SU-DHL-6 (cell line): ENCODE measurements around the gene GSK3B.

ENCODE experiments used
- H2AFZ ChIP-seq: fragments of 200-600 bp; sonication (generic); 2 replicates; pipeline ENCODE4 v1.6.1; 2014; ENCODE audit warnings: low read depth, mild to moderate bottlenecking, moderate library complexity, mixed read lengths, antibody characterized with exemption, low read length; ENCODE audit not compliant: severe bottlenecking
- H3F3A ChIP-seq: fragments of 200-600 bp; shearing (Covaris generic); 2 replicates; pipeline ENCODE4 v1.6.0; 2016; ENCODE audit warnings: antibody characterized with exemption, mild to moderate bottlenecking; ENCODE audit not compliant: insufficient read depth
- H3K27ac ChIP-seq: fragments of 200-600 bp; sonication (generic); 2 replicates; pipeline ENCODE4 v1.5.1; 2016; ENCODE audit warnings: low read depth, mild to moderate bottlenecking, low read length, moderate library complexity, mixed read lengths
- H3K27me3 ChIP-seq: fragments of 200-600 bp; sonication (generic), shearing (Covaris generic); 2 replicates; pipeline ENCODE4 v1.6.0; 2014; ENCODE audit warnings: mild to moderate bottlenecking, low read length
- H3K36me3 ChIP-seq: fragments of 200-600 bp; sonication (generic); 2 replicates; pipeline ENCODE4 v1.6.1; 2014; ENCODE audit warnings: mild to moderate bottlenecking, low read length, mixed read lengths
- H3K4me2 ChIP-seq: fragments of 300-600, 200-600 bp; shearing (Covaris generic), sonication (generic); 2 replicates; pipeline ENCODE4 v1.6.0; 2014; ENCODE audit warnings: low read length, low read depth, mild to moderate bottlenecking; ENCODE audit not compliant: poor library complexity, severe bottlenecking
- H3K4me3 ChIP-seq: fragments of 200-600 bp; sonication (generic); 2 replicates; pipeline ENCODE4 v1.5.1; 2014; ENCODE audit warnings: antibody characterized with exemption, low read length, mild to moderate bottlenecking, mixed read lengths; ENCODE audit not compliant: insufficient read depth, poor library complexity, severe bottlenecking
- H3K79me2 ChIP-seq: fragments of 200-600 bp; sonication (generic); 2 replicates; pipeline ENCODE4 v1.6.1; 2014; ENCODE audit warnings: mild to moderate bottlenecking, low read length, moderate library complexity; ENCODE audit not compliant: insufficient read depth
- H3K9ac ChIP-seq: fragments of 200-600 bp; sonication (generic); 2 replicates; pipeline ENCODE4 v1.7.0; 2014; ENCODE audit warnings: mild to moderate bottlenecking, low read length
- H3K9me2 ChIP-seq: fragments of 200-600 bp; sonication (generic); replicated peaks from 2 replicates; pipeline ENCODE4 v1.6.1; 2014; ENCODE audit warnings: low read length; ENCODE audit not compliant: insufficient read depth
- H3K9me3 ChIP-seq: fragments of 200-600 bp; sonication (generic); 2 replicates; pipeline ENCODE4 v1.6.1; 2014; ENCODE audit warnings: low read length, mixed read lengths; ENCODE audit not compliant: insufficient read depth
- H4K20me1 ChIP-seq: fragments of 200-600 bp; sonication (generic); 2 replicates; pipeline ENCODE4 v1.6.1; 2014; ENCODE audit warnings: low read depth, mild to moderate bottlenecking, antibody characterized with exemption, low read length, moderate library complexity, mixed read lengths
- CTCF ChIP-seq: fragments of 200-600 bp; sonication (generic); IDR thresholded peaks from one replicate; pipeline ENCODE4 v1.5.1; 2017; ENCODE audit warnings: antibody characterized with exemption, mild to moderate bottlenecking, low read length, moderate library complexity; ENCODE audit not compliant: insufficient read depth, poor library complexity, severe bottlenecking
- EZH2phosphoT487 ChIP-seq: fragments of 200-600 bp; sonication (generic), shearing (Covaris generic); conservative IDR thresholded peaks from 2 replicates; pipeline ENCODE4 v1.6.1; 2018; ENCODE audit warnings: mild to moderate bottlenecking, antibody characterized with exemption, low read length, moderate library complexity, mixed read lengths

Gene GSK3B

DNA sequence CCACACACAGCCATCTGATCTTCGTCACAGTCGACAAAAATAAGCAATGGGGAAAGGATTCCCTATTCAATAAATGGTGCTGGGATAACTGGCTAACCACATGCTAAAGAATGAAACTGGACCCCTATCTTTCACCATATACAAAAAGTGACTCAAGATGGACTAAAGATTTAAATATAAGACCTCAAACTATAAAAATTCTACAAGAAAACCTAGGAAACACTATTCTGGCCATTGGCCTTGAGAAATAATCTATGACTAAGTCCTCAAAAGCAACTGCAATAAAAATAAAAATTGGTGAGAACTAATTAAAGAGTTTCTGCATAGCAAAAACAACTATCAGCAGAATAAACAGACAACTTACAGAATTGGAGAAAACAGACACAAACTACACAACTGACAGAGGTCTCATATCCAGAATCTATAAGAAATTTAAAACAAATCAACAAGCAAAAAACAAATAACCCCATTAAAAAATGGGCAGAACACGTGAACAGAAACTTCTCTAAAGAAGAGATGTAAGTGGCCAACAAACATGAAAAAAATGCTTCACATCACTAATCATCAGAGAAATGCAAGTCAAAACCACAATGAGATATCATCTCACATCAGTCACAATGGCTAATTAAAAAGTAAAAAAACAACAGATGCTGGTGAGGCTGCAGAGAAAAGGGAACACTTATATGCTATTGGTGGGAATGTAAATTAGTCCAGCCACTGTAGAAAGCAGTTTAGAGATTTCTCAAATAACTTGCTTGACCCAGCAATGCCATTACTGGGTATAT is 208.3 kb downstream of the GSK3B start:
- TF ChIP-seq CTCF, result no peak
- TF ChIP-seq EZH2phosphoT487, result no peak
- Histone ChIP-seq H3F3A (peaks cover 3% of the 10 kb centered on the region; the same call in 1 of the 2 replicates), H4K20me1 (no peaks in the 10 kb centered on the region), H2AFZ (no peak overlapping the region), H3K4me3 (no peak overlapping the region), H3K79me2 (no peaks in the 10 kb centered on the region), H3K27ac (no peak overlapping the region), H3K4me2 (no peak overlapping the region), H3K9me3 (0 out of 2 replicates have a peak, but pooled peaks cover 6% of the 10 kb centered on the region), H3K36me3 (peaks cover 25% of the 10 kb centered on the region), H3K9ac (no peak overlapping the region), H3K9me2 (no peaks in the 10 kb centered on the region), H3K27me3 (no peaks in the 10 kb centered on the region)

DNA sequence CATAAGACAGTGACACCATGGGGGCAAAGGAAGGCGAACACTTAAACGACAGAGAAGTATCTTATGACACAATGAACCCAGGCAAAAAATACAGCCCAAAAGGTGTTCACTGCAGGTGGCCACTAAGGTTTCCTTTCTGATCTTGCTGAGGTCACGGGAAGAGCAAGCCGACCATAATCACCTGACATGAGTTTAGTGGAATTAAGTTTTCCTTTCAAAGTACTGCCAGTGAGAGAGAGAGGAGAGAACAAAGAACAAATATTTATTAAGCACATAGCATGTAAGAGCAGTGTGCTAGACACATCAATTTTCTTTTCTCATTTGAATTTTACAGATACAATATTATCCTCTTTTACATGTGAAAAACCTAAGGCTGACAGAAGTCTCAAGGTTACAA is 210.1 kb downstream of the GSK3B start:
- no peak overlapping the region for H3K4me2 ChIP-seq
- H3K79me2 ChIP-seq, result no peaks in the 10 kb centered on the region
- peaks cover 3% of the 10 kb centered on the region; the same call in 1 of the 2 replicates for H3F3A ChIP-seq
- H3K4me3 ChIP-seq, result no peak overlapping the region
- no peak overlapping the region for H3K27ac ChIP-seq
- no peaks in the 10 kb centered on the region for H4K20me1 ChIP-seq
- H3K9me3 ChIP-seq, result 0 out of 2 replicates have a peak, but pooled peaks cover 4% of the 10 kb centered on the region
- peaks cover 23% of the 10 kb centered on the region for H3K36me3 ChIP-seq
- H3K9ac ChIP-seq, result no peak overlapping the region
- no peaks in the 10 kb centered on the region for H3K9me2 ChIP-seq
- H2AFZ ChIP-seq, result no peak overlapping the region
- H3K27me3 ChIP-seq, result no peaks in the 10 kb centered on the region
- TF ChIP-seq CTCF, result no peak
- TF ChIP-seq EZH2phosphoT487, result no peak

- Histone ChIP-seq H2AFZ (no peak overlapping the region), H3K9me2 (no peaks in the 10 kb centered on the region), H3K9ac (no peak overlapping the region), H3K9me3 (no peaks in the 10 kb centered on the region), H3K4me2 (no peak overlapping the region), H3K4me3 (no peak overlapping the region), H3K79me2 (no peaks in the 10 kb centered on the region), H3K27ac (no peak overlapping the region), H4K20me1 (no peaks in the 10 kb centered on the region), H3K36me3 (peaks cover 20% of the 10 kb centered on the region; the same call in 1 of the 2 replicates), H3K27me3 (no peaks in the 10 kb centered on the region), H3F3A (peaks cover 3% of the 10 kb centered on the region; the same call in 1 of the 2 replicates)
- TF ChIP-seq CTCF, result no peak
- TF ChIP-seq EZH2phosphoT487, result no peak
These were observed 210.6 kb downstream of the GSK3B start for GRCh38 chr3:119883461-119884160.
